IPS-NIHi11 (cell line): ENCODE results near the gene GABRG2.
"Not testable (repeated sequence)": the region's sequence is repeated elsewhere in the genome, so short reads cannot be mapped to it uniquely, and the experiment has no call there.

Source experiments
- DNase-seq: peaks from one replicate; pipeline ENCODE4 v3.0.0; 2012; ENCODE audit warnings: mixed read lengths, low spot score

GABRG2 gene

GRCh38 chr5:162067655-162068411 lies at the start of gene GABRG2:
GABRG2 (plus strand) TSS chr5:162067773; CDS start chr5:162068000, 227 bp downstream.
- DNase-seq = peak; percentile 12

- no peak for DNase-seq
Measured at GRCh38 chr5:162025312-162025711, 42.3 kb upstream of the GABRG2 start.

- no peak for DNase-seq
Measured at GRCh38 chr5:162026803-162027202, 40.8 kb upstream of the GABRG2 start.

GRCh38 chr5:162037431-162037830 lies 30.1 kb upstream of the GABRG2 start:
- DNase-seq = no peak

- no peak for DNase-seq
Measured at GRCh38 chr5:162047279-162047678, 20.3 kb upstream of the GABRG2 start.

- no peak for DNase-seq
Measured at GRCh38 chr5:162052676-162053075, 14.9 kb upstream of the GABRG2 start.

- not testable (repeated sequence) for DNase-seq
Measured at GRCh38 chr5:162055095-162055494, 12.5 kb upstream of the GABRG2 start.

GRCh38 chr5:162067162-162067561 lies 411 bp upstream of the GABRG2 start:
- DNase-seq = peak; percentile 5

GRCh38 chr5:162068412-162068811 lies 839 bp downstream of the GABRG2 start:
- DNase-seq = peak; percentile 84

- DNase-seq = no peak
Measured at GRCh38 chr5:162068936-162069335, 1.4 kb downstream of the GABRG2 start.

GRCh38 chr5:162078805-162079204 lies 11.2 kb downstream of the GABRG2 start:
- DNase-seq = no peak

GRCh38 chr5:162091336-162091735 lies 23.8 kb downstream of the GABRG2 start:
- no peak for DNase-seq

GRCh38 chr5:162096448-162096847 lies 28.9 kb downstream of the GABRG2 start:
- DNase-seq = no peak

- no peak for DNase-seq
Measured at GRCh38 chr5:162107591-162107990, 40.0 kb downstream of the GABRG2 start.

- DNase-seq = no peak
Measured at GRCh38 chr5:162119801-162120200, 52.2 kb downstream of the GABRG2 start.

GRCh38 chr5:162128117-162128516 lies 60.5 kb downstream of the GABRG2 start:
- peak; percentile 38 for DNase-seq

- no peak for DNase-seq
Measured at GRCh38 chr5:162132348-162132747, 64.8 kb downstream of the GABRG2 start.

GRCh38 chr5:162139190-162139589 lies 71.6 kb downstream of the GABRG2 start:
- DNase-seq = no peak

GRCh38 chr5:162154242-162154641 lies 86.7 kb downstream of the GABRG2 start:
- DNase-seq = no peak

GRCh38 chr5:162160401-162160800 lies 92.8 kb downstream of the GABRG2 start:
- DNase-seq = no peak

- no peak for DNase-seq
Measured at GRCh38 chr5:162163663-162164062, 96.1 kb downstream of the GABRG2 start.

GRCh38 chr5:162174358-162174974 lies 106.9 kb downstream of the GABRG2 start:
- peak; percentile 11 for DNase-seq

GRCh38 chr5:162187371-162187770 lies 119.8 kb downstream of the GABRG2 start:
- DNase-seq = no peak

GRCh38 chr5:162189719-162190118 lies 122.1 kb downstream of the GABRG2 start:
- no peak for DNase-seq
